Measurements from ENCODE around the gene CFAP70.

GRCh38 chr10:73407495-73407894, 48.8 kb upstream of the CFAP70 start:
- TF ChIP-seq EZH2phosphoT487 (IDR thresholded peaks at IDR 0.05; ENCODE audit: insufficient read depth, low read depth): no peak
- TF ChIP-seq EZH2 (IDR thresholded peaks at IDR 0.05; ENCODE audit: insufficient read depth, poor library complexity, severe bottlenecking): no peak

All from GM23248 (cell line).